SU-DHL-6 (cell line): ENCODE data around the gene ERV3-1.

Source experiments
- H2AFZ ChIP-seq: fragments of 200-600 bp; sonication (generic); 2 replicates; pipeline ENCODE4 v1.6.1; 2014; ENCODE audit warnings: low read depth, mild to moderate bottlenecking, moderate library complexity, mixed read lengths, antibody characterized with exemption, low read length; ENCODE audit not compliant: severe bottlenecking
- H3F3A ChIP-seq: fragments of 200-600 bp; shearing (Covaris generic); 2 replicates; pipeline ENCODE4 v1.6.0; 2016; ENCODE audit warnings: antibody characterized with exemption, mild to moderate bottlenecking; ENCODE audit not compliant: insufficient read depth
- H3K27ac ChIP-seq: fragments of 200-600 bp; sonication (generic); 2 replicates; pipeline ENCODE4 v1.5.1; 2016; ENCODE audit warnings: low read depth, mild to moderate bottlenecking, low read length, moderate library complexity, mixed read lengths
- H3K27me3 ChIP-seq: fragments of 200-600 bp; sonication (generic), shearing (Covaris generic); 2 replicates; pipeline ENCODE4 v1.6.0; 2014; ENCODE audit warnings: mild to moderate bottlenecking, low read length
- H3K36me3 ChIP-seq: fragments of 200-600 bp; sonication (generic); 2 replicates; pipeline ENCODE4 v1.6.1; 2014; ENCODE audit warnings: mild to moderate bottlenecking, low read length, mixed read lengths
- H3K4me2 ChIP-seq: fragments of 300-600, 200-600 bp; shearing (Covaris generic), sonication (generic); 2 replicates; pipeline ENCODE4 v1.6.0; 2014; ENCODE audit warnings: low read length, low read depth, mild to moderate bottlenecking; ENCODE audit not compliant: poor library complexity, severe bottlenecking
- H3K4me3 ChIP-seq: fragments of 200-600 bp; sonication (generic); 2 replicates; pipeline ENCODE4 v1.5.1; 2014; ENCODE audit warnings: antibody characterized with exemption, low read length, mild to moderate bottlenecking, mixed read lengths; ENCODE audit not compliant: insufficient read depth, poor library complexity, severe bottlenecking
- H3K79me2 ChIP-seq: fragments of 200-600 bp; sonication (generic); 2 replicates; pipeline ENCODE4 v1.6.1; 2014; ENCODE audit warnings: mild to moderate bottlenecking, low read length, moderate library complexity; ENCODE audit not compliant: insufficient read depth
- H3K9ac ChIP-seq: fragments of 200-600 bp; sonication (generic); 2 replicates; pipeline ENCODE4 v1.7.0; 2014; ENCODE audit warnings: mild to moderate bottlenecking, low read length
- H3K9me2 ChIP-seq: fragments of 200-600 bp; sonication (generic); replicated peaks from 2 replicates; pipeline ENCODE4 v1.6.1; 2014; ENCODE audit warnings: low read length; ENCODE audit not compliant: insufficient read depth
- H3K9me3 ChIP-seq: fragments of 200-600 bp; sonication (generic); 2 replicates; pipeline ENCODE4 v1.6.1; 2014; ENCODE audit warnings: low read length, mixed read lengths; ENCODE audit not compliant: insufficient read depth
- H4K20me1 ChIP-seq: fragments of 200-600 bp; sonication (generic); 2 replicates; pipeline ENCODE4 v1.6.1; 2014; ENCODE audit warnings: low read depth, mild to moderate bottlenecking, antibody characterized with exemption, low read length, moderate library complexity, mixed read lengths
- CTCF ChIP-seq: fragments of 200-600 bp; sonication (generic); IDR thresholded peaks from one replicate; pipeline ENCODE4 v1.5.1; 2017; ENCODE audit warnings: antibody characterized with exemption, mild to moderate bottlenecking, low read length, moderate library complexity; ENCODE audit not compliant: insufficient read depth, poor library complexity, severe bottlenecking
- EZH2phosphoT487 ChIP-seq: fragments of 200-600 bp; sonication (generic), shearing (Covaris generic); conservative IDR thresholded peaks from 2 replicates; pipeline ENCODE4 v1.6.1; 2018; ENCODE audit warnings: mild to moderate bottlenecking, antibody characterized with exemption, low read length, moderate library complexity, mixed read lengths

ERV3-1 gene

GRCh38 chr7:64998865-64999164 is 7.7 kb downstream of the ERV3-1 start:
- Histone ChIP-seq H3K4me3 (no peak overlapping the region), H3K36me3 (peaks cover 24% of the 10 kb centered on the region)

GRCh38 chr7:64997927-64998391 is 8.5 kb downstream of the ERV3-1 start:
- H3K27ac ChIP-seq, result no peak overlapping the region
- H3K4me3 ChIP-seq, result no peak overlapping the region
- H3K9me3 ChIP-seq, result 0 out of 2 replicates have a peak, but pooled peaks cover 3% of the 10 kb centered on the region
- H3K9me2 ChIP-seq, result no peaks in the 10 kb centered on the region
- peaks cover 16% of the 10 kb centered on the region for H3F3A ChIP-seq
- H3K27me3 ChIP-seq, result no peaks in the 10 kb centered on the region
- TF ChIP-seq EZH2phosphoT487 (no peak), CTCF (no peak)
- no peak overlapping the region for H2AFZ ChIP-seq
- no peaks in the 10 kb centered on the region for H4K20me1 ChIP-seq
- no peak overlapping the region for H3K4me2 ChIP-seq
- no peak overlapping the region for H3K9ac ChIP-seq
- H3K79me2 ChIP-seq, result peaks cover 44% of the 10 kb centered on the region
- peaks cover 18% of the 10 kb centered on the region for H3K36me3 ChIP-seq

More at GRCh38 chr7:64998865-64999164, 7.7 kb downstream of the ERV3-1 start:
- H3K27me3 ChIP-seq, result no peaks in the 10 kb centered on the region
- H3K27ac ChIP-seq, result peak overlapping the region; percentile 93
- peak overlapping the region; percentile 23; the same call in 1 of the 2 replicates for H3K9ac ChIP-seq
- peaks cover 52% of the 10 kb centered on the region for H3K79me2 ChIP-seq
- H4K20me1 ChIP-seq, result no peaks in the 10 kb centered on the region
- peak overlapping the region; percentile 39 for H3K4me2 ChIP-seq
- H3F3A ChIP-seq, result peaks cover 21% of the 10 kb centered on the region
- H3K9me2 ChIP-seq, result no peaks in the 10 kb centered on the region
- TF ChIP-seq CTCF, result no peak
- no peak for TF ChIP-seq EZH2phosphoT487
- no peak overlapping the region for H2AFZ ChIP-seq
- 0 out of 2 replicates have a peak, but pooled peaks cover 3% of the 10 kb centered on the region for H3K9me3 ChIP-seq

GRCh38 chr7:64997164-64997908 is 9.2 kb downstream of the ERV3-1 start:
- peaks cover 16% of the 10 kb centered on the region for H3F3A ChIP-seq
- H3K27ac ChIP-seq, result no peak overlapping the region
- TF ChIP-seq EZH2phosphoT487, result no peak
- TF ChIP-seq CTCF, result no peak
- no peaks in the 10 kb centered on the region for H4K20me1 ChIP-seq
- no peaks in the 10 kb centered on the region for H3K9me2 ChIP-seq
- no peaks in the 10 kb centered on the region for H3K27me3 ChIP-seq
- no peak overlapping the region for H2AFZ ChIP-seq
- peaks cover 16% of the 10 kb centered on the region for H3K36me3 ChIP-seq
- H3K4me3 ChIP-seq, result no peak overlapping the region
- peaks cover 38% of the 10 kb centered on the region for H3K79me2 ChIP-seq
- 0 out of 2 replicates have a peak, but pooled peaks cover 3% of the 10 kb centered on the region for H3K9me3 ChIP-seq
- no peak overlapping the region for H3K4me2 ChIP-seq
- H3K9ac ChIP-seq, result no peak overlapping the region
